TTC549 (cell line): Measurements from ENCODE around the gene JUN.

ENCODE experiments used
- FAIRE-seq: peaks from 2 replicates; lab custom pipeline; 2012; peaks lifted over from hg19 to GRCh38; lab: Jason Lieb, UNC

Gene JUN

DNA sequence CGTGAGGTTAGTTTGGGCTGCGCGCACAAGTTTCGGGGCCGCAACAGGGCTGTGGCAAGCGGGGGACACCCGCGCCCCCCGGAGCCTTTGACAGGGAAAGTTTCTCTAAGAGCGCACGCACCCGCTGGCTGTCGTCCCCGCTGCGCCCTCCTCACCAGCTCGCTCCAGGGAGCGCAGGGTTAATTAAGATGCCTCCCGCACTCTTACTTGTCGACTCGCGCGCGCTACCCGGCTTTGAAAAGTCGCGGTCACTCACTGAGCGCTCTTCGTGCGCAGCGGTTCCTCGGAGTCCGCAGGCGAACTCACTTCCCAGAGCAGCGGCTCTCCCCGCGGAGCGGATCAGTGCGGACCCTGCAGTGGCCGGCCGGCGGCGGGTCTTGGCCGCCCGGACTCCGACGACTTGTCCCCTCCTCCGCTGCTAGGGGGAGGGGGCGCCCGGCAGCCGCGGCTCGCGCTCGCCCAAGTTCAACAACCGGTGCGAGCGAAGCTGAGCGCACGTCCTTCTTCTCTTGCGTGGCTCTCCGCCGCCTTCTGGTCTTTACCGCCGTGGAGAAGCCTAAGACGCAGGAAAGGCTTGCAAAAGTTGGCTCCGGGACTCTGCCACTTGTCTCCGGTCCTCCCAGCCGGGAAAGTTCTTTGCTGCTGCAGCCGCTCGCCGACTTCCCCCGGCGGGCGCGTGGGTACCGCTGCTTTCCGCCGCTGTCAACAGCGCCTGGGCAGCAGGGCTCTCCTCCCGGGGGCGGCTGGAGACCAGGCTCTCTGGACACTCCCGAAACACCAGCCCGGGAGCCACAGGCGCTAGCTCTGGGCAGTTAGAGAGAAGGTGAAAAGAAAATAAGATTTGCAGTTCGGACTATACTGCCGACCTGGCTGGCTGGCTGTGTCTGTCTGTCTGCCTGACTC lies 506 bp downstream of the JUN start:
- FAIRE-seq = no peak

DNA sequence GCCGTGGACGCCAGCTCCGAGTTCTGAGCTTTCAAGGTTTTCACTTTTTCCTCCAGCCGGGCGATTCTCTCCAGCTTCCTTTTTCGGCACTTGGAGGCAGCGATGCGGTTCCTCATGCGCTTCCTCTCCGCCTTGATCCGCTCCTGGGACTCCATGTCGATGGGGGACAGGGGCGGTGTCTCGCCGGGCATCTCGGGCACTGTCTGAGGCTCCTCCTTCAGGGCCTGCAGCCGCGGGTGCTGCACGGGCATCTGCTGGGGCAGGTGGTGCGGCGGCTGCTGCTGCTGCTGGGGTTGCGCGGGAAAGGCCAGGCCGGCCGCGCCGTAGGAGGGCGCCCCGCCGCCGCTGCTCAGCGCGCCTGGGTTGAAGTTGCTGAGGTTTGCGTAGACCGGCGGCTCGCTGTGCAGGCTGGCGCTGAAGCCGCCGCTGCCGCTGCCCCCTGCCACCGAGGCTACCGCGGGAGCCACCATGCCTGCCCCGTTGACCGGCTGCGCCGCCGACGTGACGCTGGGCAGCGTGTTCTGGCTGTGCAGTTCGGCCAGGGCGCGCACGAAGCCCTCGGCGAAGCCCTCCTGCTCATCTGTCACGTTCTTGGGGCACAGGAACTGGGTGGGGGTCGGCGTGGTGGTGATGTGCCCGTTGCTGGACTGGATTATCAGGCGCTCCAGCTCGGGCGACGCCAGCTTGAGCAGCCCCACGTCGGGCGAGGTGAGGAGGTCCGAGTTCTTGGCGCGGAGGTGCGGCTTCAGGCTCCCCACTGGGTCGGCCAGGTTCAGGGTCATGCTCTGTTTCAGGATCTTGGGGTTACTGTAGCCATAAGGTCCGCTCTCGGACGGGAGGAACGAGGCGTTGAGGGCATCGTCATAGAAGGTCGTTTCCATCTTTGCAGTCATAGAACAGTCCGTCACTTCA lies 1.4 kb downstream of the JUN start:
- FAIRE-seq = no peak

DNA sequence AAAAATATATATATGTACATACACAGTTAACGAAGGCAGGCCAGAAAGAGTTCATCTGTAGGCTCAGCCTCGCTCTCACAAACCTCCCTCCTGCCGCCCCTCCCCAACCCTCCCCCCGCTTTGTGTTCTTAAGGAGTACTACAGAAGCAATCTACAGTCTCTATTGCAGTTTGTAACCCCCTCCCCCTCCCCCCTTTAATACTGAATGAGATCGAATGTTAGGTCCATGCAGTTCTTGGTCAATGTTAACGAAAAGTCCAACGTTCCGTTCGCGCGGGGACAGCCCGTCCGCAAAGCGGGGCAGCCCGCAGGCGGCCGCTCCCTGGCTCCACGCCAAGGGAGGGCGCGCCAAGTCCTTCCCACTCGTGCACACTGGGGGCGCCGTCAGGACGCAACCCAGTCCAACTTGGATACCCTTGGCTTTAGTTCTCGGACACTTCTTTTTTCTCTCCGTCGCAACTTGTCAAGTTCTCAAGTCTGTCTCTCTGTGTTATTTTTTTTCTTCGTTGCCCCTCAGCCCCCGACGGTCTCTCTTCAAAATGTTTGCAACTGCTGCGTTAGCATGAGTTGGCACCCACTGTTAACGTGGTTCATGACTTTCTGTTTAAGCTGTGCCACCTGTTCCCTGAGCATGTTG lies 2.2 kb downstream of the JUN start:
- no peak for FAIRE-seq

DNA sequence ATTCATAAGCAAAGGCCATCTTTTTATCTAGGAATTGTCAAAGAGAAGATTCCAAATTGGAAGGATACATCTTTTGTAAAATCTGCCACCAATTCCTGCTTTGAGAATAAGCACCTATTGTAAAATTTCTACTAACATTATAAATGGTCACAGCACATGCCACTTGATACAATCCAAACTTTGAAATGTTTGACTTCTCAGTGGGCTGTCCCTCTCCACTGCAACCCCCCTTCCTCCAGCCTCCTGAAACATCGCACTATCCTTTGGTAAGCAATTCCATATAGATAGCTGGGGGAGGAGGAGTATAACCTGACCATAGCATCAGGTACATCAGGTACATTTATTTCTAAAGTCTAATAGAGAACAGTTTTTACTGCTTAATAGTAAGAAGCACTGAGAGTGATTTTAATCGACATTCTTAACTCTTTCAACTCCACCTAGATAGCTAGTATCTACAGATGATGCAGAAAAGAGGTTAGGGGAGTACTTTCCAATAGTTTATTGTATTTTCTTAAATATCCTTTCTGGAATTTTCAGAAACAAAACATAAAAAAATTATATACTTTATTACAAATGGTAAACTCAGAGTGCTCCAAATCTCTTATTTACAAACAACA lies 2.9 kb downstream of the JUN start:
- FAIRE-seq = no peak

DNA sequence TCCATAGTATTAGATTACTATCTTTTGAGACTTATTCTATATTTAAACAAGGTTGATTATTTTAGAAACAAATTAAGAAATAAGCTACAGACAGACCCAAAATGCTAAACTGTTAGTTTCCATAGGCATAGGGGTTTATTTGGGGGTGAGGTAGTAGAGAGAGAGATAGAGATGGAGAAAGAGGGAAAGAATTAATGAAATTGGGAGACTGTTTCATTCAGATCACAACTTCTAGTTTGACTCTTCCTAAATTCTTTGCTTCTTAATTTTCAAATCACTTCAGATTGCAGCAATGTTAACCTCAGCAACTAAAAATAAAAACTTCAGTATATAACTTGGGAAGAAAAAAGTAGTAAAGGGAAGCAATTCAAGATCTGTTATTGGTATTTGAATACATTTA lies 3.4 kb downstream of the JUN start:
- no peak for FAIRE-seq

DNA sequence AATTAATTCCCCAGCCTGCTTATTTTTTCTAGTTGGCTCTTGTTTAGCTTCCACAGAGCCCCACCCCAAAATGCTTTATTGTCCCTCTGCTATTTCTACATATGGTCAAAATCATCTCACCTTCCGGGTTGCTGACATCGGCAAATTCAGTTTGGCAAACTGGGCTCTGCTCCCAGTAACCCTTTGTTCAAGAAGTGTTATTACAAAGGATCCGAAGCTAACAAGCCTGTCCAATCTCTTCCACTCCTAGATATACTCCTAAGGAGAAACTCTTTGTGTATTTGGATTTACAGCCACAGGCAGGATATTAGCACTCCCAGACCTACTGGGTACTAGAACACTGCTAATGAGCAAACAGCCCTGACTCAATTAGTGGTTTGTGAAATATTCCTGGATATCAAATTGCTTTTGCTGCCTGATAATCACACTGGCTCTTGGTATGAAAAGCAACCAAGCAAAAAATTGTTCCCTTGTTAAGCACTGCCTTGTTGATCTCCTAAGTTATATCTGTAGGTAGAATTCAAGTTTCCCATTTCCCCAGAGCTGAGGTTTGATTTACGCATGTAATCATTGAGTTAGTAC lies 4.0 kb downstream of the JUN start:
- no peak for FAIRE-seq

DNA sequence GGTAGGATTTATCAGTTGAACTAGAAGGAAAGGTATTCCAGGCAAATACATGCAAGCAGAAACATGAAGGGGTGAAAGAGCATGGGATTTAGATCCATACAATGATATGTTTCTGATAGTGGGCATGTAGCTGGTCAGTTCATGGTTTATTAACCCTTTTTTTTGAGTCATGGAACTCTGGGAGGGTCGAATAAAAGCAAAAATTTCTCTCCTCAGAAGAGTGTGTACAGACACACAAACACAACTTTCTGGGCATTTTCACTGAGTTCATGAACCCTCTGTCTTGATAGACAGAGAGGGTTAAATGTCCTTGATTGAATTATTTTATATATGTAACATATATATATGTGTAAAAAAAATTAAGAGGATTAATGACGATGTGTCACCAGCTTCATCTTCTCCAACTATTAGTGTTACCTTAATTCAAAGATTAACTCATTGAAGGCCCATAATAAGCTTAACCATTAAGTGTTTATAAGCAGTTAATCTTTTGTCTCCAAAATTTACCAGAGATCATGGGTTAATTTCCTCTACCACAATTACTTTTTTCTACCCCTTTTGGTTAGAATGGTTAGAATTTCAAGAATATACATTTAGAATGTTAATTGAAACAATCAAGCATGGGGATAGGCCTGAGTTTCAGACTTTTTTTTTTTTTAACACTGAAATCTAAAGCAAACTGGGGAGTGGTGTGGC lies 4.6 kb downstream of the JUN start:
- no peak for FAIRE-seq

DNA sequence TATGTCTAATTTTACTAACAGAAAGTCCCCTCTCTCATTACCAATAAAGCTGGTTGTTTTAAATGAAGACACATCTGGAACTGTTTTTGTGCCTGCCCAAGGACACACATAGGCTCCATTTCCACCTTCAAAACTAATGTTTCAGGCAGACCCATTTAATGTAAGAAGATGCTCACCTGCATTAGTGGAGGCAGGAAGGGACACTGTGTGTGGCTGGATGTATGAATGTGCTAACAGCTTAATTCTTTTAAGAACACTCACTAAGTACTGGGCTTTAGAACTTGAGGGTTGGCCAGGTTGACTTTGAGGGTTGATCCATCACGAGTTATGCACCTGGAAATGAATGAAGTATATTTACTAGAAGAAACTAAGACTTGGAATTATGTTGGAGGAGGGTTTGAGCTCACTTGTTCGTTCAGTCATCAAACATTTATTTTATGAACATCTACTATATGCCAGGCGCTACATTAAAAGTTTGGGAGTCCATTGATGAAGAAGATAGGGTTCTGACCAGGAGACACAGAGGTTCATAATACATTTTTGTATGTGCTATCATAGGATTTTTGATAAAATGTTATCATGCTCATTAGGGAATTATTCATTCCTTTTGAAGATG lies 5.4 kb downstream of the JUN start:
- FAIRE-seq = no peak

DNA sequence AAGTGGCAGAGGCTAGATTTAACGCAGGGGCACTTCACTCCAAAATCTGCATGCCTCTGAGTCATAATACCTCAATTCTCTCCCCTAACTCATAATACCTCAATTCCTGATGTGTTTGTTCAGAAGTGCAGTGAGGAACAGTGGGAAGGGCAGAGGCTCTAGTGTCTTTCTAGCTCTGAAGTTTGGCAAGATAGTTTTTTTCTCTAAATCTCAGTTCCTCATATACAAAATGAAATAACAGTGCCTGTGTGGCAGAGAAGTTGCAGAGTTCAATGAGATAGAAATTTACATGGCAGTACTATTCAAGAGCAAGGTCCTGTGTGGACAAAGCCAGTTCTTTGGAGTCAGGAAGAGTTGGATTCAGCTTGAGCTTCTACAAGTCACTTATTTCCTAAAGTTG lies 9.8 kb downstream of the JUN start:
- no peak for FAIRE-seq

DNA sequence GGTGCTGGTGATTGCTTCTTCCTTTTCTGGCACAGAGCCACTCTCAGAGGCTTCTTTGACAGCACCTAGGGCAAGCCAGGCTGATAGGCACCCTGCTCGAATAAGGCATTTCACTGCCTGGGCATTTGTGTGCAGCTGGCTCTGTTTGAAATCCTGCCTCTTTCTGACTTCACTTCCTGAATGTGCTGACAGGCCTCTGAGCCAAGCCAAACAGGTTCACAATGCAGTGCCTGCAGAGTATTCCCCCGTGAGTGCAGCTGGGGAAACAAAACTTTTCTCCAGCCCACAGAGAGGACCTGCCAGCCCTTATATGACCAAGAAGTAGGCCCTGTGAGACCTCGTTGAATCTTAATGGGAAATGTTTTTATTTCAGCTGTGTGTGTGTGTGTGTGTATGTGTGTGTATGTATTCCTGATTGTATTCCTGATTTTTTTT lies 10.4 kb downstream of the JUN start:
- no peak for FAIRE-seq

DNA sequence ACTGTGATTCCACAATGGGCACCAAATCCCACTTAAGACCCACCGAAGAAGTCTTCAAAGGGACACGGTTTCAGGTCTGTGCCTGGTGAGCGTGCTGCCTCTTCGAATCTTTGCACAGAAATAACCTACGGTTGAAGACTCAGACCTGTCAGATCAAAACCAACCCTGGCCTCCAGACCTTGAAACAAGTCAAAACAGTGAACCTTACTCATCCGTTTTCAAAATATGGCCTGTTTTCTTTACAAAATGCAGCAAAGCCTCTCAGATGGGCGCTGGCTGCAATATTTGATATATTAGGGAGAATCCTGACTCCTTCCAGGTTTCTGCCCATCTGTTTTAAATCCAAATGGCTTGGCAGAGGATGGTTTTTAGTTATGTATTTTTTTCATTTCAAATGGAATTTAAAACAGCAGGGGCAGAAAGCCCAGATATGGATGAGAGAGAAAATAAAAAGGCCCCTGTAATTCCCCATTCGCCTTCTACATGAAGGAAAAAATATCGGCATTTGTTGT lies 14.0 kb downstream of the JUN start:
- FAIRE-seq = no peak

DNA sequence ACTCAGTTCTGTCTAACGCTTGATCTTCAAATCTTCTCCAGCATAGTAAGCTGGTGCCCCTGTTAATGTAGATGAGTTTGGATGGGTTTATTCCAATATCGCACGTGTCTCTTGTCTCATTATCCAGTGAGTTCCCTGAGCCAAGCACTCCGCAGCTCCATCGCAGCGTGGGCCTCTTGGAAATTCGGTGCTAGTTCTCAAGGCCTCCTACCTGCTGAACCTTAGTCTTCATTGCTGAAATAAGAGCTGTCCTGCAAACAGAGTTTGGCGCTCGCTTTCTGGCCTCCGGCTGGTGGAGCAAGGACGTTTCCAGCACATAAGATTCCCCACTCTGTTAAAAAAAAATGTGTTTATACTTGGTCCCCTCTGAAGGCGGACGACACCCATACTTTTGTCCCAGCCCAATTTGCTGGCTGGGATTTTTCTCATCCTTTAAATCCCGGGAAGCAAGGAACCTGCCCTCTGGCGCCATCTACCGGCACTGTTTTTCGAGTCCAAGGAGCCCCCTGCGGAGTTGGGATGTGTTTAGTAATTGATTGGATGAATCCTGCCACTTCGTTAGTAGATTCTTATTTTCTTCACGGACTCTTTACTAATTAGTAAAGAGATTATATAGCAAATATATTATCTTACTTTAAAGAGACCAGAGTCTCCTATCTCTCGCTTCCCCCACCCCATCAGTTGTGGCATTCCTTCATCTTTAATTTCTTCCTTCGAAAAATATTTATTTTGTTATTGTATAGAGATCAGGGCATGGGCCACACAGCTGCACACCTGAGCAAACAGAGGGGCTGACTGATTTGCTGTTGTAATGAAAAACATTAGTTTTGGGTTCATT lies 14.7 kb downstream of the JUN start:
- no peak for FAIRE-seq

DNA sequence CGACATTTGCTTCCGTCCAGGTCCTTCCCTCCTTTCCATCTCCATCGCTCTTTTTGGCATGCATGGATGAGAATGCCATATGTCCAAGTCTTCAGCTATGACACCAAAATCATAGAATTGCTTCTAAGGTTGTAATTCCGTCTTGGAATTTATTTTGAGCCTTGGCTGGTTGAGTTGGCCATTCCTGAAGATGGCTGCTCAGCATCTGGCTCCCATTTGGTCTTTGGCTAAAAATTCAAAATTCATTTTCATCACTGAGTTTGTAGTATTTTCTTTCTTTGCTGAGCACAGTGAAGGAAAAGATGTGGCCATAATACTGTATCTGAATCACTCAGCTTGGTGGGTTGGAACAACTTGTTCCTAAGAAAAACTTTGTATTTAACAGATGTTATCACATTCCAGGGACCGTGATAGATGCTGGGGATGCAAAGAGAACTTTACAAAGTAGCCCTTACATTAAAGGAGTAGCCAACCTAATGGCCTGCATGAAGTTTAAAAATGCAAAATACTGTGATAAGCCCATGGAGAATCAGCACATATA lies 15.6 kb downstream of the JUN start:
- no peak for FAIRE-seq

DNA sequence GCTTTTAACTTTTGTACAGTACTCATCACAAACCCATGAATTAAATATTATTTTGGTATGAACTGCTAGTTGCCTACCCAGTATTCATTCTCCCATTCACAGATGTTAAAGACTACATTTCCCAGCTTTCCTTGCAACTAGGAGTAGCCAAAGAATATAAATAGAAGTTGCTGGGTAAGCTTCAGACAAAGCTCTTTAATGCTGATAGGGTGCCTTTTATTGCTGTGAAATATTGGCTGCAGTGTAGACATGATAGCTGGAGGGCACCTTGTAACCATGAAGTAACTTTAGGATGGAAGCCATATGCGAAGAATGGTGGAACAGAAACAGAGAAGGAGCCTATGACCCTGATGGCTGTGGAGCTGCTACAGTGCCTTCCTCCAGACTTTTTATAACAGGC lies 16.7 kb downstream of the JUN start:
- FAIRE-seq = no peak

DNA sequence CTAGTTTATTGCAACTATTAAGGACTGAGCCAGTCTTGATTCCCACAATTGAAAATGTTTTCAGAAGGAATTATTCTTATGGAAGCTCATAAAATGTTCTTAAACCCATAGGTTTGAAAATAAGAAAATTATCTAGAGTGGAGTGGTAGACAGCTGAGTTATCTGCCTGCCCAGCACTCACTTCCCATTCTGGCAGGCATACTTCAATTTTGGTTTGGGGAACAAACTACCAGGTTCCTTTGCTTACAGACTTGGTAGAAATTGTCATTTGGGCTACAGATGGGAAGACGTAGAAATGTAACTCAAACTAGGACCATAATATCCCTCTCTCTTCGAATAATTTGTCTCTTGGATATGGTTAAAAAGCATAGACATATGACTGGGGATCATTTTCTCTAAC lies 18.4 kb downstream of the JUN start:
- no peak for FAIRE-seq

DNA sequence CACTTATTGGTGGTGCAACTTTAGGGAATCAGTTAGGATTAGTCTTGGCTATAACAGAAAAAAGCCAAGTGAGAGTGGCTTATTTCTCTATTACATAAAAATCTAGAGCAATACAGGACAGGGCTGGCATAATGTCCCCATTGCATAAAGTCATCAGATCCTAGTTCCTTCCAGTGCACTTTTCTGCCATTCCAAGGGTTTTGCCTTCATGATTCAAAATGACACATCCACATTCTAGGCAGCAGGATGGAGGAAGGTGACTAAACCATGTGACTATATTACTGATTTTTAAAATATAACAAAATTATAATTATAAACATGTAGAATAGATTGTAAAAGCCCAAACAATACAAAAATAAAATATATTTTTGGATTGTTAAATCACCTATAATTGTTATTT lies 18.8 kb downstream of the JUN start:
- no peak for FAIRE-seq

DNA sequence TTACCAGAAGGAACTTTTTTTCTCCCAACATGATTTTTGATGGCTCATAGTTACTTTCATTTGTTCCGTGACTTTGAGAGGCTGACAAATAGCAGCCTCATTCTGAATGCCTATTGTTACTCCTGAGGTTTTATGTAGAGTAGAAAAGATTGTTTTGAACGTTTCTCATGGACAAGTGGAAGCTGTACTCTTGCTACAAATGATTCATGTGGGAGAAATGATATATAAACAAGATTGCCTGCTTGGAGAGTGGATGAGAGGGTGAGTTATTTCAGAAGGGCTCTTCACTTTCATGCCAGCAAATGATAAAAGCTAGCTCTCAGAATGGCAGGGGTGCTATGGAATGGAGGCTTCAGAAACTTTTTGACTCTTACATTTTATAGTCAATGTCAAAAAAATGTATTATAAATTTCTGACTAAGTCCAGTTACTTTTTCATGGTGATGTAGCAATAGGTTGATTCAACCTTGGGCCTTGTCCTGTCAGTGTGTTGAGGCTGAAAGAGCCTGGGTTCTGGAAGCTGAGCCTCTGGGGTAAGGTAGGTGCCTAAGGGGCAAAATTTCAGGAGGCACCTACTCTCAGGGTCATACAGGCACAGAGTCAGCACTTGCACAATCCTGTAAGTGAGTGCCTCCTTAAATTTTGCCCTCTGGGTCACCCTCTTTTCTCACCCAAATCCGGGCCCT lies 19.4 kb downstream of the JUN start:
- no peak for FAIRE-seq

DNA sequence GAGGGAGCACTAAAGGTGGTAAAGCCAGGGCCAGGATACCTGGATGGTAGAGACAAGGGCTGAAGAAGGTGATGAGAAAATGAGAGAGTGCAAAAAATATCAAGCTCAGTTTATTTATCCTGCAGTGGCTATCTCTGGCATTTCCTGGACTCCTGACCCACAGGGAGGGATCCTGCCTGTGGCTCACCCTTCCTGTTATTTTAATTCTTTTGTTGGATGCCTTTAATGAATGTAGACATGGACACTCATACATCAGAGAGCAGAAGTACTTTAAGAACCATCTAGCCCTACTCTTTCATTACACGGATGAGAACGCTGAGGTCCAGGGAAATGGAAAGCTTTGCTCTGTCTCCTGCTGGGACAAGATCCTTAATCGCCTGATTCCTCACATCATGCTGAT lies 20.6 kb downstream of the JUN start:
- FAIRE-seq = no peak

DNA sequence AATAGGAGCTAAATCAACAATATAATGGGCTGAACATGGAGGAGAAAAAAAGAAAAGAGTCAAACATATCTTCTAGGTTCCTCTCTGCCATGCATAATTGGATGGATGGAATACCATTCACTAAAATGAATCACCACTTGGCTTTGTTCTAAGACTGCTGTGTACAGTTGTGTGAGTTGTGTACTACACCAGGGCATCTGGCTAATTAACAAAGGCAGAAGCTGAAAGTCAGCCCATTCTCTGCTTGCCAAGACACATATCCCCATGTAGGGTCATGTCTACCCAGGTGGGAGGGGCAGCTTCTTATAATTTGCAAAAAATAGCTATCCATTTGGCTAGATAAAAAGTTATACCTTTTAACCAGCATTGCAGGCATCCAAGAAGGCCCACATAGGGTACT lies 21.0 kb downstream of the JUN start:
- no peak for FAIRE-seq
